H1 (cell line): Measurements from ENCODE around the gene ST3GAL2. TPM values are rescaled to one million over a fixed set of nuclear protein-coding genes. Genes with fewer than 3 reads are reported as not detected.
"Not testable (repeated sequence)": the region's sequence is repeated elsewhere in the genome, so short reads cannot be mapped to it uniquely, and the experiment has no call there.

ENCODE experiments used
- CTCF ChIA-PET: fragments of 300-600 bp; sonication (Branson Sonifier 250); formaldehyde crosslinking; loops from one replicate; lab custom pipeline; 2021; ENCODE audit not compliant: partially characterized antibody; lab: Charles Lee
- POLR2A ChIA-PET: fragments of 300-600 bp; sonication (Branson Sonifier 250); formaldehyde crosslinking; loops from one replicate; lab custom pipeline; 2021; ENCODE audit warnings: inconsistent platforms; ENCODE audit not compliant: partially characterized antibody; lab: Charles Lee
- DNase-seq, 2 experiments: peaks; one replicate each; pipeline versions ENCODE4 v3.0.0 to v3.0.0-alpha.2; 2010 to 2022; ENCODE audit warnings: low spot score in 2 of 2, low read depth in 1 of 2, mixed read lengths in 1 of 2
- FAIRE-seq: peaks from 2 replicates; lab custom pipeline; 2011; peaks lifted over from hg19 to GRCh38; lab: Jason Lieb, UNC
- H2AFZ ChIP-seq: 2 replicates; pipeline ENCODE4 v1.8.1; 2012; ENCODE audit warnings: low read length, inconsistent platforms
- H2AK5ac ChIP-seq: 2 replicates; pipeline ENCODE4 v1.6.1; 2013; ENCODE audit warnings: low read depth, low read length
- H2BK120ac ChIP-seq: replicated peaks from 2 replicates; pipeline ENCODE3; 2013; ENCODE audit warnings: low read depth, low read length, inconsistent platforms
- H2BK12ac ChIP-seq: 2 replicates; pipeline ENCODE4 v1.6.1; 2013; ENCODE audit warnings: low read depth, low read length
- H2BK15ac ChIP-seq: 2 replicates; pipeline ENCODE4 v1.6.1; 2013; ENCODE audit warnings: low read length
- H2BK20ac ChIP-seq: 2 replicates; pipeline ENCODE4 v1.6.1; 2013; ENCODE audit warnings: low read length
- H2BK5ac ChIP-seq: 2 replicates; pipeline ENCODE4 v1.6.1; 2013; ENCODE audit warnings: low read depth, low read length
- H3K14ac ChIP-seq: 2 replicates; pipeline ENCODE4 v1.6.1; 2013; ENCODE audit warnings: inconsistent platforms; ENCODE audit not compliant: insufficient read length
- H3K18ac ChIP-seq: 2 replicates; pipeline ENCODE4 v1.6.1; 2013; ENCODE audit warnings: low read length; ENCODE audit errors: extremely low read depth
- H3K23ac ChIP-seq: 2 replicates; pipeline ENCODE4 v1.6.1; 2013; ENCODE audit warnings: inconsistent platforms; ENCODE audit not compliant: insufficient read length
- H3K23me2 ChIP-seq: 2 replicates; pipeline ENCODE4 v1.6.1; 2013; ENCODE audit warnings: low read depth, low read length
- H3K27ac ChIP-seq: 2 replicates; pipeline ENCODE4 v1.6.1; 2011; ENCODE audit warnings: low read depth, low read length, inconsistent platforms
- H3K27me3 ChIP-seq, 4 experiments: replicated peaks in 1 of 4; 1 replicate in 1 of 4; 2 replicates in 3 of 4; pipeline versions ENCODE4 v1.6.1 to v1.8.1; 2011 to 2013; ENCODE audit warnings: low read length in 3 of 4, mild to moderate bottlenecking in 3 of 4, inconsistent platforms in 2 of 4, mixed read lengths in 2 of 4, moderate library complexity in 1 of 4; ENCODE audit not compliant: control insufficient read depth in 3 of 4, insufficient read depth in 3 of 4; ENCODE audit errors: extremely low read depth in 1 of 4
- H3K36me3 ChIP-seq, 4 experiments: 2 replicates each; pipeline versions ENCODE4 v1.6.1 to v1.8.1; 2011 to 2013; ENCODE audit warnings: mild to moderate bottlenecking in 4 of 4, low read length in 3 of 4, moderate library complexity in 2 of 4, control low read depth in 1 of 4, inconsistent platforms in 1 of 4; ENCODE audit not compliant: insufficient read depth in 4 of 4, control insufficient read depth in 2 of 4
- H3K4ac ChIP-seq: replicated peaks from 2 replicates; pipeline ENCODE3; 2013; ENCODE audit warnings: low read length, low read depth, mixed read lengths, inconsistent platforms; ENCODE audit not compliant: insufficient read length
- H3K4me1 ChIP-seq, 4 experiments: replicated peaks in 1 of 4; 1 replicate in 1 of 4; 2 replicates in 3 of 4; pipeline versions ENCODE4 v1.6.1 to v1.8.1; 2011 to 2013; ENCODE audit warnings: low read length in 3 of 4, inconsistent platforms in 2 of 4, mixed read lengths in 1 of 4; ENCODE audit not compliant: insufficient read depth in 4 of 4, control insufficient read depth in 3 of 4
- H3K4me2 ChIP-seq, 2 experiments: 2 replicates each; pipeline versions ENCODE4 v1.6.1 to v1.8.1; 2011 to 2013; ENCODE audit warnings: low read depth in 2 of 2, low read length in 2 of 2, control low read depth in 1 of 2, inconsistent platforms in 1 of 2, mild to moderate bottlenecking in 1 of 2; ENCODE audit not compliant: insufficient read depth in 1 of 2
- H3K4me3 ChIP-seq, 4 experiments: fragments of 200-600, 300-600 bp in 1 of 4; sonication (generic), shearing (Covaris generic), sonication (Bioruptor Twin) in 1 of 4; 2 replicates each; pipeline versions ENCODE4 v1.5.1 to v1.8.1; 2011 to 2016; ENCODE audit warnings: low read length in 4 of 4, low read depth in 3 of 4, control low read depth in 2 of 4, inconsistent platforms in 2 of 4, mild to moderate bottlenecking in 2 of 4, mixed read lengths in 1 of 4, moderate library complexity in 1 of 4; ENCODE audit not compliant: insufficient read depth in 2 of 4; ENCODE audit errors: extremely low read depth in 1 of 4
- H3K56ac ChIP-seq: replicated peaks from 2 replicates; pipeline ENCODE3; 2013; ENCODE audit warnings: low read depth, mild to moderate bottlenecking, mixed read lengths, low read length, inconsistent platforms; ENCODE audit not compliant: insufficient read length
- H3K79me1 ChIP-seq: 2 replicates; pipeline ENCODE4 v1.6.1; 2013; ENCODE audit warnings: low read depth, low read length, control low read depth
- H3K79me2 ChIP-seq, 2 experiments: 2 replicates each; pipeline versions ENCODE4 v1.6.1 to v1.8.1; 2012 to 2013; ENCODE audit warnings: low read length in 2 of 2, mild to moderate bottlenecking in 2 of 2, inconsistent platforms in 1 of 2; ENCODE audit not compliant: insufficient read depth in 2 of 2, control insufficient read depth in 1 of 2
- H3K9ac ChIP-seq, 4 experiments: replicated peaks in 1 of 4; 1 replicate in 1 of 4; 2 replicates in 3 of 4; pipeline versions ENCODE4 v1.6.1 to v1.8.1; 2011 to 2013; ENCODE audit warnings: low read depth in 3 of 4, low read length in 3 of 4, control low read depth in 2 of 4, mild to moderate bottlenecking in 2 of 4, moderate library complexity in 2 of 4, inconsistent platforms in 1 of 4; ENCODE audit errors: extremely low read depth in 1 of 4
- H3K9me3 ChIP-seq, 2 experiments: 2 replicates each; pipeline versions ENCODE4 v1.6.1 to v1.8.1; 2012 to 2013; ENCODE audit warnings: mild to moderate bottlenecking in 2 of 2, moderate library complexity in 2 of 2, control low read depth in 1 of 2, inconsistent platforms in 1 of 2, low read depth in 1 of 2, low read length in 1 of 2, mixed read lengths in 1 of 2; ENCODE audit not compliant: insufficient read depth in 2 of 2
- H4K20me1 ChIP-seq, 2 experiments: replicated peaks in 1 of 2; 2 replicates each; pipeline versions ENCODE3 to v1.8.1; 2011 to 2013; ENCODE audit warnings: inconsistent platforms in 2 of 2, low read length in 2 of 2, mild to moderate bottlenecking in 1 of 2; ENCODE audit not compliant: insufficient read depth in 2 of 2, control insufficient read depth in 1 of 2
- H4K5ac ChIP-seq: 2 replicates; pipeline ENCODE4 v1.6.1; 2013; ENCODE audit warnings: low read length, low read depth, mixed read lengths, inconsistent platforms; ENCODE audit not compliant: insufficient read length
- H4K8ac ChIP-seq: 2 replicates; pipeline ENCODE4 v1.8.0; 2013; ENCODE audit warnings: mild to moderate bottlenecking, moderate library complexity, low read length, inconsistent platforms; ENCODE audit not compliant: insufficient read depth; ENCODE audit errors: extremely low read depth
- H4K91ac ChIP-seq: replicated peaks from 2 replicates; pipeline ENCODE3; 2013; ENCODE audit warnings: low read length, mixed read lengths, inconsistent platforms; ENCODE audit not compliant: insufficient read length
- WGBS, 2 experiments: shearing (Covaris generic) in 1 of 2; methylation state at CpG; one replicate each; pipeline versions ENCODE4 v1.1.6 to v1.1.7; 2013 to 2015; ENCODE audit warnings: low lambda C conversion rate in 2 of 2, mixed read lengths in 2 of 2, inconsistent platforms in 1 of 2, low coverage in 1 of 2, missing lambda C conversion rate in 1 of 2; ENCODE audit not compliant: insufficient replicate concordance in 2 of 2, insufficient coverage in 1 of 2, insufficient read length in 1 of 2; ENCODE audit errors: extremely low coverage in 1 of 2, missing lambda C conversion rate in 1 of 2; 5-methylcytosine and 5-hydroxymethylcytosine counted together
- polyA plus RNA-seq, 7 experiments: library from polyadenylated mRNA; depleted of rRNA in 3 of 7; stranded (reverse) in 5 of 7; unstranded in 2 of 7; fragments of >200 nt in 5 of 7; fragments of 200-250 nt in 2 of 7; gene quantifications; 1 replicate in 5 of 7; 2 replicates in 1 of 7; 4 replicates in 1 of 7; pipeline versions ENCODE4 v1.2.1 to v1.2.3, GENCODE V29; 2011 to 2013; ENCODE audit warnings: missing spikeins in 2 of 7, mixed read lengths in 2 of 7
- total RNA-seq: library from RNA; stranded (reverse); fragmentation: NEBNext Ultra II Directional; extraction: Animal tissue kit (Norgen Biotek cat#: 25700); gene quantifications from 2 replicates; pipeline ENCODE4 v1.2.1, GENCODE V29; 2021

The ST3GAL2 gene
- total and polyA plus RNA-seq, 2 of the 8 experiments (the other 6 are each of a cell fraction or from before 2014, with no cell fraction given), result 14.4 to 39.7 TPM

DNA sequence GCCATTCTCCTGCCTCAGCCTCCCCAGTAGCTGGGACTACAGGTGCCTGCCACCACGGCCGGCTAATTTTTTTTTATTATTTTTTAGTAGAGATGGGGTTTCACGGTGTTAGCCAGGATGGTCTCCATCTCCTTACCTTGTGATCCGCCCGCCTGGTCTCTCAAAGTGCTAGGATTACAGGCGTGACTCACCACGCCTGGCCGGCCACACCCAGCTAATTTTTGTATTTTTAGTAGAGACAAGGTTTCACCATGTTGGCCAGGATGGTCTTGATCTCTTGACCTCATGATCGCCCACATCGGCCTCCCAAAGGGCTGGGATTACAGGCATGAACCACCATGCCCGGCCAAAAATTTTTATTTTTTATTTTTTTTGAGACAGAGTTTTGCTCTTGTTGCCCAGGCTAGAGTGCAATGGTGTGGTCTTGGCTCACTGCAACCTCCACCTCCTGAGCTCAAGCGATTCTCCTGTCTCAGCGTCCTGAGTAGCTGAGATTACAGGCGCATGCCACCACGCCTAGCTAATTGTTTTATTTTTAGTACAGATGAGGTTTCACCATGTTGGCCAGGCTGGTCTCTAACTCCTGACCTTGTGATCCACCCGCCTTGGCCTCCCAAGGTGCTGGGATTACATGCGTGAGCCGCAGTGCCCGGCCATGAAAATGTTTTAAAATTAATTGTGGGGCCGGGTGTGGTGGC is 52.5 kb downstream of the ST3GAL2 start:
- H2AK5ac ChIP-seq, H3K18ac ChIP-seq, H3K79me1 ChIP-seq, H4K20me1 ChIP-seq, H3K4me1 ChIP-seq, H2BK12ac ChIP-seq, H3K9ac ChIP-seq, H3K23me2 ChIP-seq, H3K27me3 ChIP-seq, H3K14ac ChIP-seq, H2AFZ ChIP-seq, FAIRE-seq, H4K8ac ChIP-seq, H3K27ac ChIP-seq, H2BK20ac ChIP-seq, H2BK5ac ChIP-seq, H2BK120ac ChIP-seq, H3K56ac ChIP-seq, H3K4me3 ChIP-seq, H4K5ac ChIP-seq, DNase-seq, H4K91ac ChIP-seq, H3K23ac ChIP-seq, H2BK15ac ChIP-seq, H3K4ac ChIP-seq, H3K4me2 ChIP-seq, H3K79me2 ChIP-seq, H3K9me3 ChIP-seq: not testable (repeated sequence)
- CTCF ChIA-PET, result interaction anchor here (0.8 to 13.5 kb wide), 4 partner anchors 9 to 193 kb away, joined by 3 to 117 read pairs (median 6); no protein-coding TSS in a partner anchor
- H3K36me3 ChIP-seq, result peaks cover 2 to 14% (median 5%) of the 10 kb centered on the region in 4 experiments; a peak in 5 of 8 replicates
- POLR2A ChIA-PET, result interaction anchor here (0.9 to 1.2 kb wide), 3 partner anchors 42 to 138 kb away, joined by 3 read pairs; partner anchors contain the start of gene FCSK
- WGBS, 2 experiments, result 92% methylated on average over 20 of the region's 20 CpGs; no CpG with 5 or more reads in 1 of the 2 experiments
